SK-N-SH (cell line): ENCODE results near the gene XKR7. TPM values are rescaled to one million over a fixed set of nuclear protein-coding genes. Genes with fewer than 3 reads are reported as not detected.

ENCODE experiments used
- CTCF ChIA-PET: fragments of 300-600, 350-600 bp; formaldehyde crosslinking; extraction: SDS; loops from one replicate; lab custom pipeline; 2021; lab: Yijun Ruan, JAX
- POLR2A ChIA-PET: fragments of 350-600 bp; sonication (Branson Sonifier 250); formaldehyde crosslinking; extraction: SDS; loops from one replicate; lab custom pipeline; 2020; ENCODE audit warnings: antibody characterized with exemption, inconsistent platforms; lab: Yijun Ruan, JAX
- DNase-seq: peaks from one replicate; pipeline ENCODE4 v3.0.0; 2012
- H2AFZ ChIP-seq: fragments of 200-600 bp; sonication (generic); 2 replicates; pipeline ENCODE4 v1.8.1; 2016; ENCODE audit warnings: antibody characterized with exemption, mild to moderate bottlenecking, low read depth
- H3F3A ChIP-seq: fragments of 200-600 bp; sonication (generic); replicated peaks from 2 replicates; pipeline ENCODE3; 2016; ENCODE audit warnings: antibody characterized with exemption, mild to moderate bottlenecking; ENCODE audit not compliant: insufficient read depth
- H3K27ac ChIP-seq, 2 experiments: fragments of 200-500 bp in 1 of 2; fragments of 200-600 bp in 1 of 2; sonication (Bioruptor generic) in 1 of 2; sonication (generic), shearing (Covaris generic) in 1 of 2; 2 replicates each; pipeline versions ENCODE4 v1.5.1 to v1.6.1; 2014 to 2016; ENCODE audit warnings: low read depth in 2 of 2, inconsistent platforms in 1 of 2, low read length in 1 of 2, mild to moderate bottlenecking in 1 of 2, mixed read lengths in 1 of 2
- H3K27me3 ChIP-seq: fragments of 200-600 bp; sonication (generic), shearing (Covaris generic); 2 replicates; pipeline ENCODE4 v1.6.1; 2016; ENCODE audit warnings: mixed run types; ENCODE audit not compliant: insufficient read depth
- H3K36me3 ChIP-seq, 2 experiments: fragments of 200-500 bp in 1 of 2; fragments of 200-600 bp in 1 of 2; sonication (Bioruptor generic) in 1 of 2; sonication (generic) in 1 of 2; replicated peaks in 1 of 2; 2 replicates each; pipeline versions ENCODE3 to v1.5.1; 2014 to 2016; ENCODE audit warnings: low read length in 1 of 2, mild to moderate bottlenecking in 1 of 2; ENCODE audit not compliant: insufficient read depth in 2 of 2, control insufficient read depth in 1 of 2
- H3K4me1 ChIP-seq, 2 experiments: fragments of 200-500 bp in 1 of 2; fragments of 200-600 bp in 1 of 2; sonication (Bioruptor generic) in 1 of 2; sonication (generic), shearing (Covaris generic) in 1 of 2; 2 replicates each; pipeline versions ENCODE4 v1.5.1 to v1.6.1; 2014 to 2016; ENCODE audit warnings: low read depth in 1 of 2, low read length in 1 of 2, mixed run types in 1 of 2; ENCODE audit not compliant: insufficient read depth in 2 of 2, control insufficient read depth in 1 of 2
- H3K4me2 ChIP-seq: fragments of 200-600 bp; sonication (generic), shearing (Covaris generic); 2 replicates; pipeline ENCODE4 v1.6.1; 2017; ENCODE audit warnings: mixed run types
- H3K4me3 ChIP-seq, 2 experiments: fragments of 200-500 bp in 1 of 2; fragments of 200-600 bp in 1 of 2; sonication (Bioruptor generic) in 1 of 2; sonication (generic), shearing (Covaris generic) in 1 of 2; 2 replicates each; pipeline versions ENCODE4 v1.5.1 to v1.8.1; 2014 to 2016; ENCODE audit warnings: low read depth in 2 of 2, inconsistent platforms in 1 of 2, low read length in 1 of 2, mild to moderate bottlenecking in 1 of 2, mixed read lengths in 1 of 2, moderate library complexity in 1 of 2
- H3K79me2 ChIP-seq: fragments of 200-600 bp; sonication (generic); 2 replicates; pipeline ENCODE4 v1.8.1; 2017; ENCODE audit warnings: mild to moderate bottlenecking; ENCODE audit not compliant: insufficient read depth
- H3K9ac ChIP-seq: fragments of 200-600 bp; sonication (generic); 2 replicates; pipeline ENCODE4 v1.6.1; 2017; ENCODE audit warnings: mixed run types
- H3K9me2 ChIP-seq: fragments of 200-600 bp; sonication (generic); 2 replicates; pipeline ENCODE4 v1.6.1; 2017; ENCODE audit warnings: mixed run types
- H3K9me3 ChIP-seq: fragments of 200-600 bp; sonication (generic); 2 replicates; pipeline ENCODE4 v1.6.1; 2017; ENCODE audit warnings: mixed run types, mild to moderate bottlenecking, moderate library complexity
- H4K20me1 ChIP-seq: fragments of 200-600 bp; sonication (generic); 2 replicates; pipeline ENCODE4 v1.6.1; 2017; ENCODE audit warnings: mild to moderate bottlenecking, mixed run types; ENCODE audit not compliant: insufficient read depth
- CHD2 ChIP-seq: fragments of 150-350 bp; IDR thresholded peaks from 2 replicates; pipeline ENCODE4 v1.6.1; 2018; ENCODE audit warnings: low read length; ENCODE audit not compliant: partially characterized antibody
- CTCF ChIP-seq: fragments of 200-600 bp; sonication (generic); IDR thresholded peaks from 2 replicates; pipeline ENCODE4 v1.6.1; 2017; ENCODE audit warnings: antibody characterized with exemption, mild to moderate bottlenecking, moderate library complexity
- ELF1 ChIP-seq: IDR thresholded peaks from 2 replicates; pipeline ENCODE4 v1.4.0; 2012
- EP300 ChIP-seq, 2 experiments: IDR thresholded peaks; 2 replicates each; pipeline versions ENCODE4 v1.4.0 to v1.6.1; 2012; ENCODE audit warnings: borderline replicate concordance in 1 of 2, low read depth in 1 of 2, low read length in 1 of 2
- EZH2phosphoT487 ChIP-seq: fragments of 200-600 bp; sonication (generic); IDR thresholded peaks from 2 replicates; pipeline ENCODE4 v1.6.1; 2017; ENCODE audit warnings: low read depth, mixed run types, mild to moderate bottlenecking, antibody characterized with exemption, moderate library complexity, borderline replicate concordance
- FOSL2 ChIP-seq: IDR thresholded peaks from 2 replicates; pipeline ENCODE4 v1.4.0; 2012; ENCODE audit warnings: low read depth, mild to moderate bottlenecking, moderate library complexity, borderline replicate concordance
- GATA2 ChIP-seq: sonication (generic); formaldehyde crosslinking; IDR thresholded peaks from 2 replicates; pipeline ENCODE4 v1.5.0; 2020; ENCODE audit warnings: mild to moderate bottlenecking, missing genetic modification reagents
- MAX ChIP-seq: IDR thresholded peaks from 2 replicates; pipeline ENCODE4 v1.4.0; 2012; ENCODE audit warnings: low read depth
- MEF2A ChIP-seq: IDR thresholded peaks from 2 replicates; pipeline ENCODE4 v1.4.0; 2012; ENCODE audit warnings: low read depth, borderline replicate concordance
- PBX3 ChIP-seq: IDR thresholded peaks from 2 replicates; pipeline ENCODE4; 2012
- RFX5 ChIP-seq: IDR thresholded peaks from 2 replicates; pipeline ENCODE4 v1.6.1; 2012; ENCODE audit warnings: mild to moderate bottlenecking, improper control_type of control experiment, low read length
- SIN3A ChIP-seq: IDR thresholded peaks from 2 replicates; pipeline ENCODE4 v1.6.1; 2012; ENCODE audit warnings: low read depth, mild to moderate bottlenecking, low read length, moderate library complexity, borderline replicate concordance
- SMC3 ChIP-seq: IDR thresholded peaks from 2 replicates; pipeline ENCODE4 v1.6.1; 2012; ENCODE audit warnings: low read depth, low read length, improper control_type of control experiment
- TAF1 ChIP-seq: IDR thresholded peaks from 2 replicates; pipeline ENCODE4 v1.6.1; 2012; ENCODE audit warnings: low read depth, mild to moderate bottlenecking, low read length, moderate library complexity, borderline replicate concordance
- TCF12 ChIP-seq: IDR thresholded peaks from 2 replicates; pipeline ENCODE4 v1.4.0; 2012
- YY1 ChIP-seq: IDR thresholded peaks from 2 replicates; pipeline ENCODE4 v1.4.0; 2012; ENCODE audit warnings: low read depth, mild to moderate bottlenecking
- ZBTB33 ChIP-seq: IDR thresholded peaks from 2 replicates; pipeline ENCODE4 v1.4.0; 2012; ENCODE audit warnings: low read depth, borderline replicate concordance
- WGBS: methylation state at CpG from one replicate; pipeline ENCODE4 v1.1.6; 2017; ENCODE audit warnings: low lambda C conversion rate; 5-methylcytosine and 5-hydroxymethylcytosine counted together
- polyA plus RNA-seq, 3 experiments: library from polyadenylated mRNA; depleted of rRNA; stranded (reverse); fragments of >200 nt; gene quantifications; 2 replicates each; pipeline ENCODE4 v1.2.3, GENCODE V29; 2012
- TF ChIP-seq, protein P1 (sequence below): IDR thresholded peaks from 2 replicates; pipeline ENCODE4 v1.4.0; 2012; ENCODE audit warnings: low read depth, borderline replicate concordance

XKR7 gene
- polyA plus RNA-seq, 1 of the 3 experiments (the other 2 are of a cell fraction): 0.02 TPM

DNA sequence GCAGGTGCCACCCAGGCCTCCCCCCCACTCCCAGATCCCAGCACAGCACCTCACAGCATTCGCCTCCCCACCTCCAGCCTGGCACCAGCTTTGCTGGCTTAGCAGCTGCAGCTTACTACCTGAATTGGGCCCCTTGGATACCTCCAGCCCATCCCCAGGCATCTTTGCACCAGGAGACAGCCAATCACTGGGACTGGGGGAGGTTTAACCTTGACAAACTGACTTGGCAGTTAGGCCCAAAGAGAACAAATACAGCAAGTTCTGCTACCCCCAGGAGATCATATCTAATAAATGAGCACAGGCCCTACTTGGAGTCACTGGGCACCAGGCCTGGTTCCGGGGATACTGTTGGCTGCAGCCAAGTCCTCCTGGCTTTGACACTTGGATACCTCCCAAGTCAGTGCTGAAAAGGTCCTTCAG lies 24.9 kb upstream of the XKR7 start (continued):
- TF ChIP-seq EP300 (IDR thresholded peaks at IDR 0.05; ENCODE audit: borderline replicate concordance in 1 of 2, low read depth in 1 of 2, low read length in 1 of 2): no peak
- TF ChIP-seq, all 33 proteins: peak for 0

GRCh38 chr20:31945319-31945718 lies 22.6 kb upstream of the XKR7 start:
- Histone ChIP-seq H3F3A (no peaks in the 10 kb centered on the region), H3K27ac (no peak overlapping the region), H3K4me2 (no peak overlapping the region), H3K4me3 (no peak overlapping the region), H3K9me3 (no peaks in the 10 kb centered on the region), H3K36me3 (peaks cover 12 to 46% of the 10 kb centered on the region in 2 experiments), H4K20me1 (peaks cover 3% of the 10 kb centered on the region; the same call in 1 of the 2 replicates), H3K9ac (no peak overlapping the region), H3K9me2 (no peaks in the 10 kb centered on the region), H3K4me1 (peaks cover 0 to 2% of the 10 kb centered on the region in 2 experiments; a peak in 1 of 4 replicates), H3K79me2 (peaks cover 25% of the 10 kb centered on the region)
- POLR2A ChIA-PET: no interaction called here
- DNase-seq: no peak
- TF ChIP-seq MAX: no peak
- TF ChIP-seq, all 33 proteins: peak for 0
- CTCF ChIA-PET: interaction anchor here (3.8 kb wide), 1 partner anchor 93 kb away, joined by 27 read pairs; no protein-coding TSS in a partner anchor
- WGBS: 100% methylated on average over 3 of the region's 4 CpGs
- Histone ChIP-seq H2AFZ (no peak overlapping the region), H3K27me3 (no peaks in the 10 kb centered on the region)

DNA sequence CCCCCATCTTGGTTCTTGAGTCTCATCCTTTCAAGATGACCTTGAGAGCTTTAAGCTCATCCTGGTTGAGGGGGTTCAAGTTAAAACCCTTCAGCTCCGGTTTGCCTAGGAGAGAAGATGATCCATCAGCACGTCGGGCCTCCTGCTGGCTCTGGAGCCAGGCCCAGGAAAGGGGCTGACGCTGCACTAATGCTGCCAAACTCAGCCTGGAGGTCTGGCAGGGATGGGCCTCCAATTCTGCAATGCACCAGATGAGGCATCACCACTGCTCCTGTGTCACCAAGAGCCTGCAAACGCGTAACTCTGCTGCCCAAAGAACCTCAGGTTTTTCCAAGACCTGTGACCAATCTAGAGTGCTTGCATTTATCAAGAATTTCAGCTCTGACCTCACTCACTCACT lies 22.2 kb upstream of the XKR7 start:
- Histone ChIP-seq H3K9me2 (no peaks in the 10 kb centered on the region), H3K36me3 (peaks cover 12 to 46% of the 10 kb centered on the region in 2 experiments), H3K27me3 (no peaks in the 10 kb centered on the region), H3K79me2 (peaks cover 30% of the 10 kb centered on the region), H3K4me3 (no peak overlapping the region), H3F3A (no peaks in the 10 kb centered on the region), H3K9me3 (no peaks in the 10 kb centered on the region), H3K9ac (no peak overlapping the region), H4K20me1 (peaks cover 7% of the 10 kb centered on the region; the same call in 1 of the 2 replicates), H3K4me1 (peaks cover 4 to 6% of the 10 kb centered on the region in 2 experiments; a peak in 3 of 4 replicates), H3K27ac (no peak overlapping the region), H2AFZ (no peak overlapping the region), H3K4me2 (no peak overlapping the region)
- ChIA-PET CTCF (interaction anchor here (3.8 kb wide), 1 partner anchor 93 kb away, joined by 17 read pairs; no protein-coding TSS in a partner anchor), POLR2A (no interaction called here)
- 95% methylated on average over 6 of the region's 6 CpGs for WGBS
- DNase-seq: no peak
- TF ChIP-seq RFX5 (no peak), TCF12 (no peak), EZH2phosphoT487 (no peak), YY1 (no peak), CHD2 (no peak), MEF2A (no peak), ELF1 (no peak), ZBTB33 (no peak), FOSL2 (no peak), SIN3A (no peak), EP300 (IDR thresholded peaks at IDR 0.05; ENCODE audit: borderline replicate concordance in 1 of 2, low read depth in 1 of 2, low read length in 1 of 2) (no peak), CTCF (no peak), TAF1 (no peak), SMC3 (no peak), PBX3 (no peak), GATA2 (CRISPR knock-in tag) (no peak)
- TF ChIP-seq, protein P1, sequence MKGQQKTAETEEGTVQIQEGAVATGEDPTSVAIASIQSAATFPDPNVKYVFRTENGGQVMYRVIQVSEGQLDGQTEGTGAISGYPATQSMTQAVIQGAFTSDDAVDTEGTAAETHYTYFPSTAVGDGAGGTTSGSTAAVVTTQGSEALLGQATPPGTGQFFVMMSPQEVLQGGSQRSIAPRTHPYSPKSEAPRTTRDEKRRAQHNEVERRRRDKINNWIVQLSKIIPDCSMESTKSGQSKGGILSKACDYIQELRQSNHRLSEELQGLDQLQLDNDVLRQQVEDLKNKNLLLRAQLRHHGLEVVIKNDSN: no peak
